CD4-positive, alpha-beta T cell treated with Interferon alpha-2 for 1 hour (primary cell): Measurements from ENCODE around the gene FAM216B.
"Not testable (repeated sequence)": the region's sequence is repeated elsewhere in the genome, so short reads cannot be mapped to it uniquely, and the experiment has no call there.

ENCODE experiments used
- DNase-seq, 2 donors: peaks; one replicate each; pipeline ENCODE4 v3.0.0-alpha.2; 2020 to 2022

Gene FAM216B

DNA sequence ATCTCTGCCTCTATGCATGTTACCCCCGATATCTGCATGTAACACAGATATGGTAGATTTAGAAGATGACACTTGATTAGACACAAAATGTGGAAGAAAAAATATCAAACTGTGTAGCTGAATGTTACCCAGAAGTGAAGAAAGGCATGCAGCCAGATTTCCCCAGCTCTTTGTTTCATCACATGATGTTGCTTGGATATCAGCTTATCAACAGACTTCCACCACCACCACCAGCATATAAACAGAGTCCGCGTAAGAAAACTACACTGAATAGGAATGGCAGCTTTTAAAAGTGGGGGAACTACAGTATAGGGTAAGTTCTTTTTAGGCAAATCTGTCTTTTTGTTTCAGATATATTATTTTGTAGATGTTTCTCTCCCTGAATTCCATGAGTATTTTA is at the start of gene FAM216B:
Gene FAM216B, plus strand, starts transcription at position 233 of the 400 bp plus-strand sequence. CDS start 2,484 bp downstream, outside the sequence.
- DNase-seq, result no peak

DNA sequence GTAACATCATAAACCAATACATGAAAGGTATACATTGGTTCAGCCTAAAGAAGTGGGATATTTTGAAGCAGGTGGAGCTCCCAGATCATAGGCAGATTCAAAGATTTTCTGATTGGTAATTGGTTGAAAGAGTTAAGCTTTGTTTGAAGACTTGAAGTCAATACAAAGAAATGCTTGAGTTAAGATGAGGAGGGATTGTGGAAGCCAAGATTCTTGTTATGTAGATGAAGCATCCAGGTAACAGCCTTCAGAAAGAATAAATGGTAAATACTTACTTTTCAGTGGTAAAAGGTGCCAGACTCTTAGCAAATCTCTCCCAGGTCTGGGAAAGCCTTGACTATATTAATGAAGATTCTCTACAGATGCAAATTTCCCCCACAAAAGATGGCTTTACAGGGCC is 49.3 kb upstream of the FAM216B start:
- DNase-seq, result no peak

DNA sequence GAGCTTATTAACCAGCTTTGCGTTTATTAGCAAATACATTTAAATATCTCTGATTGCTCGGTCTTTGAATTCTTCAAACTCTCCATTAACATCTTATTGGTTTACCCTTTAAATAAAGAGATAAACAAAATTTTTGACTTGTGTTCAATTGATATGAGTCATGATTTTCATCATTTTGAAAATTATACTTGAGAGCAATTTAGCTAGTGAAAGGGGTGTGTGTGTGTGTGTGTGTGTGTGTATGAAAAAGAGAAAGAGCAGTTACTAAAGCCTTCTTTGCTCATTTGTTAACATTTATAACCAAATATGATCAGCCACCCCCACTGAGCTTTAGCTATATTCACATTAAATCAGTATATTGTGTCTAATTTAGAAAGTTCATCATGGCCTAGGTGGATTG is 48.3 kb upstream of the FAM216B start:
- no peak for DNase-seq

GRCh38 chr13:42735010-42735409 is 46.4 kb upstream of the FAM216B start:
- DNase-seq, result no peak

GRCh38 chr13:42740753-42741152 is 40.6 kb upstream of the FAM216B start:
- DNase-seq, result no peak

GRCh38 chr13:42741914-42742313 is 39.5 kb upstream of the FAM216B start:
- no peak for DNase-seq

GRCh38 chr13:42745655-42746054 is 35.7 kb upstream of the FAM216B start:
- no peak for DNase-seq

DNA sequence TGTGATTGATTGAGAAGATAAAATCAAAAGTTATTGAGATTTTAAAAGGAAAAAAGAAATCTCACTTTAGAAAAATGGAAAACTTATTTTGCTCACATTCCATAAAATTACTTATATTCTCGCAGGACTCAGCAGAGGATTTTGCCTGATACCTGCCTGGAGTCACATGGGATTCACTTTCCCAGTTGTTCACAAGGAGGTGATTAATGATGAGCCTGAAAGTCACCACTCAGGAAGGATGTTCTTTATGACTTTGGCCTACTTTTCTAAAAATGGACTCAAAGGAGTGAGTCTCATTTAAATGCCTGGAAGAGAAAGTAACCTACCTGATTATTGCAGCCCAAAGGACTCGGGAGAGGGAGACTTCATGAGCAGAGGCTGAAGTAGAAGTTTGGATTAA is 34.5 kb upstream of the FAM216B start:
- DNase-seq, result no peak

DNA sequence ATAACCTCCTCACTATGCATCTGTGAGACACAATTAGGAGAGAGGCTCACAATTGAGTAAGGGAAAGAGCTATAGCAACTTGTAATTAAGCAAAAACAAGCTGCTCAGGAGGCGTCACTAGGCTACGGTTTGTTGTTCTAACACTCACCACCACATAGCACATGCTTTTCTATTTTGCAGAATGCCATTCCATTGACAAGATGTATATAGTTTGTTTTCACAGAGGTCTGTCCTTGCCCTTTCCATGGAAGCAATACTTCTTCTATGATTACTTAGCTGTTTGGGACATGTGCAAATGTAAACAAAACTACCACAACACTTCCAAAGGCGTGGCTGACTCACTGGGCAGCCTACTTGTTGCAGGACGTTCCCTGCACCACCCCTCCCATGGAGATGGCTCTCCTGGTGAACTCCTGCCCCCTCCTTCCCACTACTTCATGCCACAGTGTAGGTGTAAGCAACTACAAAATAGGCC is 33.9 kb upstream of the FAM216B start:
- no peak for DNase-seq

- DNase-seq, result no peak
These were observed 30.6 kb upstream of the FAM216B start for GRCh38 chr13:42750794-42751193.

DNA sequence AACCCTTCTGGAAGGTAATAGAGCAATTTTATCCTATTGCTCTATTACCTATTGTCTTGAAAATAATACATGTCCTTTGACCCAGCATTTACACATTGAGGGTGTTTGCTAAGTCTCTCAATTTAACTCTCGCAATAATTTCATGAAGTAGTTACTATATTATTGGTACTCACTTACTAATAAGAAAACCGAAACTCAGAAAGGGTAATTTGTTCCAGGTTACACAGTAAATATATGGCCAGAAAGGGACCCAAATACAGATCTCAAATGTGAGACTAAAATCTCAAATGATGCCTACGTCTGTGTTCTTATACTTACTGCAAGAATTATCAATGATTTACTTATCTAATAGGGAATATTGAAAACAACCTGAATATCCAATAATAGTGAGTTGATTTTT is 29.7 kb upstream of the FAM216B start:
- DNase-seq, result no peak

GRCh38 chr13:42752731-42753130 is 28.7 kb upstream of the FAM216B start:
- DNase-seq, result no peak

DNA sequence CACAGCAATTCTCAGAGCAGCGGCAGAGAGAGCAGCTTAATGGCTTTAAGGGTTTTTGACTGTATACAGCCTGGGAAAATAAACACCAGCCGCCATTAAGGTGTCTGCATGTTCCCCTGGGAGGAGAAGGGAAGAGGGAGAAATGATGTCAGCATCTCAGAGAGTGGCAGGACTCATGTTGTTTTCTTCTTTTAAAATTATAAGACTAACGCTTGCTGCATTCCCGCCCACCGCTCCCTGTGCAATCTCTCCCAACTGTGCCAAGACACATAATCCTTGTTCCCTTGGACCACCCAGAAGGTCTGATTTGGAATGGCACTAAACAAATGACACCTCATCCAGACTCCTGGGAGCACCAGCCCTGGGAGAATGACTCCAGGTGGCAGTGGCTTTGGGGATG is 27.7 kb upstream of the FAM216B start:
- no peak for DNase-seq

- no peak for DNase-seq
These were observed 26.4 kb upstream of the FAM216B start for GRCh38 chr13:42754801-42755510.

DNA sequence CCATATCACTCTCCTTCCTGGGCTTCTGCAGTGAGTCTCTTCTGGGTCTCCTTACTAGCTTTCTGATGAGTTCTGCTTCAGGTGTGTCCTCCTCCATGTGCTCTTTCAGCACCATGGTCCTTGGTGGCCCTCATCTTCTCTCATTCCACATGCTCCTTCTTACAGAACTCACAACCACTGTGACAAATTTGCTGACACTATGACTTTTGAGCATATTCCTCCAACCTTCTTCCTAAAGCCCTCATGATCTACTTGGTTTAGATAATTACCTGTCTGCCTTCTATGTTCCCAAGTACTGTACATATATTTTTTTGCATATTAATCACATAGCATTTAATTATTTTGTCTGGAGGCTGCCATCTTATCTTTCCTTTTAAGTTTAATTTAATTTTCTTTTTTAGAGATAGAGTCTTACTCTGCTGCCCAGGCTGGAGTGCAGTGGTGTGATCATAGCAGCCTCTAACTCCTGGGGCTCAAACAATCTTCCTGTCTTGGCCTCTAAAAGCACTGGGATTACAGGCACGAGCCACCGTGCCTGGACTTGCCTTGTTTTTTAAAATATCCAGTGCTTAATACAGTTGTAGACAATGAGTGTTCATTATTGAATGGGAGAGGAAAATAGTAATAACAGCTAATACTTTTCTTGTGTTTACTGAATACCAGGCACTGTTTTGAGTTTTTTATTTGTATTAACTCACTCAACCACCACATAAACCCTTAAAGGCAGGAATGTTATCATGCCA is 23.5 kb upstream of the FAM216B start:
- DNase-seq, result no peak

DNA sequence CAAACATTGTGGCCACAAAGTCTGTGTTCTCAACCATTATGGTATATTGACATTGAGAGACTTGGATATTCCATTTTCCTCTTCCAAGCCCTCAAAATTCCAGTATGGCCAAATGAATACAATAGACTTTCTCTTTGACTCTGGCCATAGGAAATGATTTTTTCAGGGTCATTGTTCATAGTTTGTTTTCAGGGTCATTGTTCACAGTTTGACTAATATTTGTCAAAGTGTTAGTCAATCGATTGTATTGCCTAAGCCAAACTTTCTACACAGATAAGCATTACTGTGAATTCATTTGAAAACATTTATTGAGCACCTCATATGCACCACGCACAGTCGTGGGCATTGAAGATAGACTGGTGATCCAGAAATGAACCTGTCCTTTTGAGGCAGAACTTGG is 22.9 kb upstream of the FAM216B start:
- no peak for DNase-seq

DNA sequence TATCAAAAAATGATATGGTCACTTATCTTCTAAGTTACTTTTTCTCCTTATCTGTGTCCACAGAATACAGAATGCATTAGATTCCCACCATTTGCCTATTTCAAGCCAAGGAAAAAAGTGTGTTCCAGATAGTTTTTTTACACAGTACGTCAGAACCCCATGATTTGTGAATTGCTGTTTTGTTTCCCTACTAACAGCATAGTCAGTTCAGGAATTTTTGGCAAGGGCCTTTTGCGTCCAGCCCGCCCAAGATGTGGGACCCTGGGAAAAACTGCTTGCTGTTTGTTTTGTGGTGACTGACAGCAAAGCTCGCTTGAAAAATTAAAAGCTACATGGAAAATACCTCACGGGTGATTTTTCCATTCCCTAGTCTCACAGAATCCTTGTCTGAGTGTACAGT is 20.4 kb upstream of the FAM216B start:
- DNase-seq, result no peak

DNA sequence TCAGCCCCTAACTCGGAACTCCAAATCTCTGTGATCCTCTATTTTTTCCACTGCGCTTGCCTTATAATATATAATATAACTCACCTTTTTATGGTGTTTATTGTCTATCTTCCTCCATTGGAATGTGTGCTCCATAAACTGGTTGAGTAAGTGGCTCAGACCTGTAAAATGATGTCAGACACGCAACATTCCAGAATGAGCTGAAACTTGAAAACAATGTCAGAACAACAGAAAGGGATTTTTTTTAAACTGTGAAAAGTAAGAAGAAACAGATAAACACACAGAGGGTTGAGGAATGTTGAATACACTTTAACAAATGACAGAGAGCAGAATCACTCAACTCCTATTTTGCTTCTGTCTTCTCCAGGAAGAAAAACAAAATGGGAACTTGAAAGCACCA is 19.1 kb upstream of the FAM216B start:
- DNase-seq, result no peak

- no peak for DNase-seq
These were observed 18.5 kb upstream of the FAM216B start for GRCh38 chr13:42762917-42763316.

- DNase-seq, result no peak
These were observed 15.4 kb upstream of the FAM216B start for GRCh38 chr13:42766016-42766415.

DNA sequence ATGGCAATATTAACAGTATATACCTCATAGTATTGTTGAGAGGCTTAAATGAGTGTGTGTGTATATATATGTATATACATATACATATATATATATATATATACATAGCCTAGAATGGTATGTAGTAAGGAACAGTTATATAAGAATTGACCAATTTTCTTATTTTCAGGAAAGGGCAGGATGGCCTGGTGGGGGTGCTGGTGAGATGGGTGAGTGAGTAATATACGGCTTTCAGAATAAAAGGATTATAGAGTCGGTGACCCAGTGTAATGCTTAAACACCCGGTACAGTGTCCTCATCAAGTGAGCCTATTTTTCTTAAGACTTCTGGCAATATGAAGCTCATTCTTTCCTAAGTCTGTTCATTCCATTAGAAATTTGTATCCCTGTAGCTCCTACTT is 11.7 kb upstream of the FAM216B start:
- no peak for DNase-seq

GRCh38 chr13:42776558-42776957 is 4.8 kb upstream of the FAM216B start:
- DNase-seq, result not testable (repeated sequence)

DNA sequence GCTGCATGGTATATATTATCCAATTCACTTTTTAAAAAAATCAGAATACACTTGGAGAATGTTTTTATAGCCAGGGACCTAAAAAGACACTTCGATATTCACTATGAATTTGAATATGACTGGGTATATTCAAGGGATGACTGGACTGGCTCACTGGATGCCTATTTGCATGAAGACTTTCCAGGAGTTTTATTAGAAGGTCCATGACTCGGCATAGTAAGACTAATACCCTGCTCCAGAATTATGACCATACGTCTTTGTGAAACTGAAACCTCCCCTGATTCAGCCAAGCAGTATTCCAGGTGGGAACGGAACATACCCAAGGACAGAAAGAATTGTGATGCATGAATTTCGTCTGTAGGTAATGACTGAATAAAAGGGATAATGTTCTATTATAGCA is 3.9 kb upstream of the FAM216B start:
- no peak for DNase-seq

- no peak for DNase-seq
These were observed 1.3 kb upstream of the FAM216B start for GRCh38 chr13:42780044-42780443.

GRCh38 chr13:42786715-42787114 is 5.3 kb downstream of the FAM216B start:
- DNase-seq, result no peak
